ACC112 (cell line): ENCODE data around the gene RIN3.

Experiments used
- H2AFZ ChIP-seq: fragments of 200-600 bp; sonication (generic); one replicate; pipeline ENCODE4 v1.6.0; 2017; ENCODE audit warnings: antibody characterized with exemption, low read length; ENCODE audit not compliant: unreplicated experiment
- H3K27ac ChIP-seq: fragments of 200-600 bp; sonication (generic); 2 replicates; pipeline ENCODE4 v1.5.1; 2014; ENCODE audit warnings: low read depth, mild to moderate bottlenecking, antibody characterized with exemption, low read length, moderate library complexity
- H3K27me3 ChIP-seq: fragments of 200-600 bp; sonication (generic); 2 replicates; pipeline ENCODE4 v1.6.1; 2014; ENCODE audit warnings: mild to moderate bottlenecking, antibody characterized with exemption, low read length, moderate library complexity, mixed read lengths; ENCODE audit not compliant: insufficient read depth
- H3K36me3 ChIP-seq: fragments of 200-600 bp; sonication (generic); 2 replicates; pipeline ENCODE4 v1.6.1; 2016; ENCODE audit warnings: mild to moderate bottlenecking, antibody characterized with exemption, low read length, moderate library complexity, mixed read lengths; ENCODE audit not compliant: insufficient read depth
- H3K4me1 ChIP-seq: fragments of 200-600 bp; sonication (generic); one replicate; pipeline ENCODE4 v1.6.1; 2016; ENCODE audit warnings: low read length, mixed read lengths; ENCODE audit not compliant: insufficient read depth, unreplicated experiment, control insufficient read depth
- H3K4me3 ChIP-seq: fragments of 200-600 bp; sonication (generic); 2 replicates; pipeline ENCODE4 v1.5.1; 2014; ENCODE audit warnings: mild to moderate bottlenecking, low read depth, low read length
- H3K79me2 ChIP-seq: fragments of 200-600 bp; sonication (generic); one replicate; pipeline ENCODE4 v1.6.0; 2016; ENCODE audit warnings: low read length; ENCODE audit not compliant: control insufficient read depth, unreplicated experiment, insufficient read depth

Gene RIN3

DNA sequence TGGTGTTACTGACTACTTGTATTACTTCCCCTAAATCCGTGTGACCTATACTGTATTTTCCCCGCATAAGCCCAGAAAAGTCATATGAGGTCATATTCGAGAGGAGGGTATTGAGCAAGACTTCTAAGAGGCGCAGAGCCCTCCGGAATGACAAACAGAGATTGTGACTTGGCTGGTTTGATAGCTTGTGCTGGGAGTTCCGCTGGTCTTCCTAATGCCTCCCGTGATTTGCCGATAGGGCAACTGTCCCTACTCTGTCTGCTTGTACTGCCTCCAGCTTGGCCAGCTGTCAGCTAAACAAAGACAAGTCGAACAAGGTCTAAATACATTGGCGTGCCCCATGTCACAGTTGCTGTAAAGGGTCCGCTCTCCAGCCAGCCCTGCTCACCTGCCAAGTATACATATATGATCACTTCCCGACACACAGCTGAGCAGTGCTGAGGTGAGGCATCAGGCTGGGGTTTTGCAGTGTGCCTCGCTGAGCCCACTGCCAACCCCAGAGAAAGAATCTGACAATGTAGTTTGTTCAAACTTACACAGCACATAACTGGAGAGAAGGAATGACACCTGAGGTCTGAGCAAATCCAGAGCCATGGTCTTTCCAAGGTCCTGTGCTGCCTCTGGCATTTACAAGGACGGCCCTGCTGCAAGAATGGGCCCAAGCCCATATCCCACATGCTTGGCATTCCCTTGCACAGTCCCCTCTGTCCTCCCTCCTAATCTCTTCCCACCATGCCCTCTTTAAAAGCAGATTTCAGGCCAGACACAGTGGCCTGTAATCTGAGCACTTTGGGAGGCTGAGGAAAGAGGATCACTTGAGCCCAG is 211.1 kb downstream of the RIN3 start:
- no peak overlapping the region for H2AFZ ChIP-seq
- H3K4me1 ChIP-seq = peaks cover 24% of the 10 kb centered on the region
- H3K27ac ChIP-seq = no peak overlapping the region
- no peaks in the 10 kb centered on the region for H3K27me3 ChIP-seq
- H3K79me2 ChIP-seq = peaks cover 7% of the 10 kb centered on the region
- H3K4me3 ChIP-seq = no peak overlapping the region
- H3K36me3 ChIP-seq = no peaks in the 10 kb centered on the region

DNA sequence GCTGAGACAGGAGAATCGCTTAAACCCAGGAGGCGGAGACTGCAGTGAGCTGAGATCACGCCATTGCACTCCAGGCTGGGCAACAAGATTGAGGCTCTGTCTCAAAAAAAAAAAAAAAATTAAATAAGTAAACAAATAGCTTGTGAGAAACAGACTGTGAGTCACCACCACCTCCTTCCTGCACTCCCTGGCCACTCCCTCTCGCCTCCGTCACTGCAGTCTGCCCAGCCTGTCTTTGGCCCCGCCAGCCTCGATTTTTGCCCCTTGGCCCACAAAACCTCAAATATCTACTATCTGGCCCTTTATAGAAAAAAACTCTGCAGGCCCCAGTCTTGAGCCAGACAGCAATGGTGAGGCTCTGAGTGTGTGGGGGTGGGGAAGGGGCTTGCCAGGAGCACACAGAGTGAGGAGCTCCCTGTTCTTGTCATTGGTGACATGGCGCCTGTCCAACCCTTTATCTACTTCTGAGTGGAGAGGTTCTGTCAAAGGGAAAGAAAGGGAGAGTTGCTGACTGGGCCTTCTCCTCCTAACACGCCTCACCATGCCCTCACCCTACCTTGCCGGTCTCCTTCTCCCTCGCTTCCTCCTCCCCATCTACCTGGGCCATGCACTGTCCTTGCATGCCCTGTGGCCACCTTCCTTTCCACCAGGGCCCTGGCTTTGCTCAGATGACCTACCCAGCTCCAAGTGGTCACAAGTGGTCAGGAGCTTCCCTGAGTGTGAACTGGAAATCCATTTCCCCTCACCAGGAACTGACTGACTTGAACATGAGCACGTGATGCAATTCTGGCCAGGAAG is 212.8 kb downstream of the RIN3 start:
- H3K27ac ChIP-seq = peak overlapping the region; percentile 65
- H2AFZ ChIP-seq = no peak overlapping the region
- peaks cover 2% of the 10 kb centered on the region for H3K36me3 ChIP-seq
- peaks cover 6% of the 10 kb centered on the region for H3K79me2 ChIP-seq
- H3K4me1 ChIP-seq = peaks cover 16% of the 10 kb centered on the region
- H3K4me3 ChIP-seq = no peak overlapping the region
- no peaks in the 10 kb centered on the region for H3K27me3 ChIP-seq

DNA sequence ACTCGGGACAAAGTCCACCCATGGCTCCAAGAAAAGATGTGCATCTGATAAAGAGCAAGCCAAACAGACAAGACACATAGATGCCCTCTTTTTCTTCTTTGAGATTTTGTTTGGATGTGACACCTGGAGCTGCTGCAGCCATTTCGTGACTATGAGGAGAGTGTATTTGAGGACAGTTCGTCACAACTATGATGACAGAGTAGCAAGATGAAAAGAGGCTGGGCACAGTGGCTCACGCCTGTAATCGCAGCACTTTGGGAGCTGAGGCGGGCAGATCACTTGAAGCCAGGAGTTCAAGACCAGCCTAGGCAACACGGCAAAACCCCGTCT is 213.3 kb downstream of the RIN3 start:
- Histone ChIP-seq H3K27me3 (no peaks in the 10 kb centered on the region), H2AFZ (no peak overlapping the region), H3K36me3 (peaks cover 8% of the 10 kb centered on the region), H3K27ac (peak overlapping the region; percentile 65; the same call in 1 of the 2 replicates), H3K79me2 (peaks cover under 1% of the 10 kb centered on the region), H3K4me3 (no peak overlapping the region), H3K4me1 (peaks cover 16% of the 10 kb centered on the region)

DNA sequence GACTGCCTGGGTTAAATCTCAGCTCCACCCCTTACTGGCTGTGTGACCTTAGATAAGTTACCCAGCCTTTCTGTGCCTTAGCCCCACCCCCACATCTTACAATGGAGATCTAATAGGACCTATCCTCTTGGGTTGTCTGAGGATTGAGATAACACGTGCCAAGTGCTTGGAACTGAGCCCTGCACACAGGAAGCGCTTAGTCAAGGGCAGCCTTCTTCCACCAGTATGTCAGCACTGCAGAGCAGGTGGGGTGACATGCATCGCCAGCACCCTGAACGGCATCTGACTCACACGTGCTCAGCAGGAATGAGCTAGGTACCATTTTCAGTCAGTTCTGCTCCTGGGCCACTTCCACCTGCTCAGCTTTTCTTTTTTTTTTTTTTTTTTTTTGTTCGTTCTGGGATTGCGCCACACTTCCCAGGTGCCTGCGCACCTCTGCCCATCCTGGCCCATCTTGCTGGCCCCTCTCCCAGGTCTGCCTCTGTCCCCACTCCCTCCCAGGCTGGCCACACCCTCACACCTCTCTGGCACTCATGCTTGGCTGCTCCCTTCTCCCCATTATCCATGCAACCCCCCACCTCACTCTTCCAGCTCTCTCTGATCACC is 215.3 kb downstream of the RIN3 start:
- Histone ChIP-seq H3K79me2 (no peaks in the 10 kb centered on the region), H3K4me3 (no peak overlapping the region), H3K36me3 (peaks cover 17% of the 10 kb centered on the region), H2AFZ (no peak overlapping the region), H3K27ac (no peak overlapping the region), H3K4me1 (peaks cover 16% of the 10 kb centered on the region), H3K27me3 (no peaks in the 10 kb centered on the region)

DNA sequence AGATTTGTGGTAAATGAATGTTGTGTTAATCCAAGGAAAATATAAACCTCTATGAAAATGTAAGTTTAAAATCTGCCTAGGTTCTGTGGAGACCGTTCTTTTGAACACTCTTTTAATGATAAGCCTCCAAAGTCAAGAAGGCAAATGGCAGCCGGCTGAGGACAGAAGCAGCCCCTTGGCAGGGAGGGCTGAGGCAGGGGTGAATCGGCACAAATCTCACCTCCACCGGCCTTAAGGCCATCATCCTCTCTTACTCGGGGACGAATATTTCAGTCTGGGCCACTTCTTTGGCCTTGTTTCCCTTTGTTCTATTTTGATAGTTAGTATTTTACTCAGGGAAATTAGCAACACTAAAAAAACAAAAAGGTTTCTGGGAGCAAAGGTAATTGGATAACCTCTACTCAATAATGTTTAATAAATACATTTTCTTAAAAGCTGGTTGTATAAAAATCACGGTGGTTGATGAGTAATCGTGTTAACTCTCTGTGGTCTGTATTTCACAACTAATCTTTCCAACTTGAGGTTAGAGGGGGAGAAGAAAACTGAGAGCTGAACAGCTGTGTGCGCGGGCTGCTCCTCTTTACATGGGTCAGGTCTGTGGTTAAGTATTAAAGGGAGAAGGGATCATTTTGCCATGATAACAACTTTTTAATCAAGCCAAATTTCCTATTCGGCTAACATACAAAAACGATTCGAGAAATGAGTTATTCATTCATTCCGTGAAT is 216.2 kb downstream of the RIN3 start:
- Histone ChIP-seq H3K4me1 (peaks cover 16% of the 10 kb centered on the region), H3K27me3 (no peaks in the 10 kb centered on the region), H3K27ac (peak overlapping the region; percentile 62), H3K79me2 (no peaks in the 10 kb centered on the region), H2AFZ (no peak overlapping the region), H3K4me3 (no peak overlapping the region), H3K36me3 (peaks cover 17% of the 10 kb centered on the region)

DNA sequence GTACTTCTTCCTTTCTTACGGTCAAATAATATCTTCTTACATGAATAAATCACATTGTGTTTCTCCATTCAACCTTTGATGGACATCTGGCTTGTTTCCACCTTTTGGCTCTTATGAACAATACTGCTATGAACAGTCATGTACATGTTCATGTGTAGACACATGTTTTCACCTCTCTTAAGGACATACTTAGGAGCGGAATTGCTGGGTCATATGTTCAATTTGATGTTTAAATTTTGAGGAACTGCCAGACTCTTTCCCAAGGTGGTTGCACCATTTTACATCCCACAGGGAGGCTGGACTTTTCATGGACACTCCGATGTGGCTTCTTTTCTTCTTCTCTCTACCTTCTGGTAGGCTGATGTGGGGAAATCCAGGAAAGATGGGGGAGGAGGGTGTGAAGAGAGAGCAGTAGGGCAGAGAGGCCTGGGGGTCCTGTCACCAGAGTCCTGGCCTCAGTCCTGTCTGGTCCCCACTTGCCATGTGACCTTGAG is 218.1 kb downstream of the RIN3 start:
- Histone ChIP-seq H3K4me1 (peaks cover 11% of the 10 kb centered on the region), H3K27me3 (no peaks in the 10 kb centered on the region), H3K36me3 (peaks cover 17% of the 10 kb centered on the region), H3K4me3 (no peak overlapping the region), H2AFZ (no peak overlapping the region), H3K27ac (no peak overlapping the region), H3K79me2 (no peaks in the 10 kb centered on the region)

DNA sequence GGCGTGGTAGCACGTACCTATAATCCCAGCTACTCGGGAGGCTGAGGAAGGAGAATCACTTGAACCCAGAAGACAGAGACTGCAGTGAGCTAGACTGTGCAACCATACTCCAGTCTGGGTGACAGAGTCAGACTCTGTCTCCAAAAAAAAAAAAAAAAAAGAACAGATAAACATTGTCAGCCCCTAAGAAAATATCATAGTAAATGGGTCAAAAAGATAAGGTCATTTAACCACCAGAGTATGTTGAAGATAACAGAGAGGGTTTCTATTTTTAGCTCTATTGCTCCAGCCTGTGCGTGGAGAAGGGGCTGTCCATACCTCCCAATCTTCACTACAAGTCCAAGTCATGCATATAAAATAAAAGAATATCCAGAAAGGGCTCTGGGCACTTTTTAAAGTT is 219.4 kb downstream of the RIN3 start:
- Histone ChIP-seq H3K4me1 (peaks cover 9% of the 10 kb centered on the region), H3K79me2 (no peaks in the 10 kb centered on the region), H3K36me3 (peaks cover 17% of the 10 kb centered on the region), H2AFZ (no peak overlapping the region), H3K27ac (no peak overlapping the region), H3K27me3 (no peaks in the 10 kb centered on the region), H3K4me3 (no peak overlapping the region)

DNA sequence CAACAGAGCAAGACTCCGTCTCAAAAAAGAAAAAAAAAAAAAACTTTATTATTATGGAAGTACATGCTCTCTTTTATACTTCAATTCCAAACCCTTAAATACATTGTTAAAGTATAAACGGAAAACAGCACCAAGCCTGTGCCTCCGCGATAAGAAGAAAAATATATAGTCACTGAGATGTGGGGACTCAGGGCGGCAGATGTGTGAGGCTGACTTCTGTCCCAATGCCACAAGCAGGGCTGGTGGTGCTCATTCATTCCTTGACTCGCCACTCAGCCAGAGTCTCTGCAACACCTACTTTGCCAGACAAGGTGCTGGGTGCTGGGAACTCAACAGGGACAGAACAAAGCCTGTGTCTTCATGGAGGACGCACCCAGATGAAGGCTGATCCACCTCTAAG is 221.0 kb downstream of the RIN3 start:
- Histone ChIP-seq H3K79me2 (no peaks in the 10 kb centered on the region), H3K27ac (no peak overlapping the region), H3K36me3 (peaks cover 17% of the 10 kb centered on the region), H3K4me1 (peaks cover 6% of the 10 kb centered on the region), H3K27me3 (no peaks in the 10 kb centered on the region), H2AFZ (no peak overlapping the region), H3K4me3 (no peak overlapping the region)

DNA sequence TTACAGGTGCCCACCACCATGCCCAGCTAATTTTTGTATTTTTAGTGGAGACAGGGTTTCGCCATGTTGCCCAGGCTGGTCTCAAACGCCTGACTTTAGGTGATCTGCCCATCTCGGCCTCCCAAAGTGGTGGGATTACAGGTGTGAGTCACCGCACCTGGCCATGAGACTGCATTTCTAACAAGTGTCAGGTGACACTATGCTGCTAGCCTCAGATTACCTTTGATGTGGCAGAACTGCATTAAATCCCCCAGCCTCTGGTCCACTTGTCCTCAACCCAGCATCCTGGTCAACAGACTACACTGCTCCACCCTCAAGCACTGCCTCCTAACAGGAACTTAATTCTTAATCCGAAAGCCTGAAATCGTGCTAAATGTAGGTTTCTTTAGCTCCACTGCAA is 221.8 kb downstream of the RIN3 start:
- no peak overlapping the region for H3K27ac ChIP-seq
- H3K36me3 ChIP-seq = peaks cover 19% of the 10 kb centered on the region
- H3K79me2 ChIP-seq = no peaks in the 10 kb centered on the region
- no peak overlapping the region for H2AFZ ChIP-seq
- no peak overlapping the region for H3K4me3 ChIP-seq
- H3K27me3 ChIP-seq = no peaks in the 10 kb centered on the region
- H3K4me1 ChIP-seq = peaks cover under 1% of the 10 kb centered on the region

DNA sequence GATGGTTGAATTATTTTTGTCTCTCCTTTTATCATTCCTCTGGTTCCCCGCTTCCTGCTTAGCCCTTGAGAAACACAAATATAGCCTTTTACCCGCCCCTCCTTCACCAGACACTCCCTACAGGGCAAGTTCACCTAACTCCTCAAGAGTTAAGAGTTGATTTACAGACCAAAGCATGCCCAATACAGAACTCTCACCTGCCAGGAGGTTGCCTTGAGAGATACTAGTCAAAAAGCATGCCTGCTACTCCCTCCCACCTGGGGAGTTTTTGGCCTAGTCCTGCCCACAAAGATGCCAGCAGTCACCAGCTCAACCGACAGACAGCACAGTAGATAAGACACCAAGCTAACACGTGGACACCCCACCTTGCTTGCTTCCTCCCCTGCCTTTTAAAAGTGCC is 223.6 kb downstream of the RIN3 start:
- no peaks in the 10 kb centered on the region for H3K4me1 ChIP-seq
- H3K4me3 ChIP-seq = no peak overlapping the region
- H3K27me3 ChIP-seq = no peaks in the 10 kb centered on the region
- H3K36me3 ChIP-seq = peaks cover 11% of the 10 kb centered on the region; the same call in 1 of the 2 replicates
- H3K27ac ChIP-seq = no peak overlapping the region
- no peak overlapping the region for H2AFZ ChIP-seq
- no peaks in the 10 kb centered on the region for H3K79me2 ChIP-seq
